ENCODE results near the gene KIAA0232.

GRCh38 chr4:6869944-6870343 lies 87.4 kb downstream of the KIAA0232 start:
- no peak for TF ChIP-seq CTCF (IDR thresholded peaks at IDR 0.05)
- no peak for TF ChIP-seq POLR2A (IDR thresholded peaks at IDR 0.05)
